ENCODE results near the gene GPR153.

GPR153 gene

DNA sequence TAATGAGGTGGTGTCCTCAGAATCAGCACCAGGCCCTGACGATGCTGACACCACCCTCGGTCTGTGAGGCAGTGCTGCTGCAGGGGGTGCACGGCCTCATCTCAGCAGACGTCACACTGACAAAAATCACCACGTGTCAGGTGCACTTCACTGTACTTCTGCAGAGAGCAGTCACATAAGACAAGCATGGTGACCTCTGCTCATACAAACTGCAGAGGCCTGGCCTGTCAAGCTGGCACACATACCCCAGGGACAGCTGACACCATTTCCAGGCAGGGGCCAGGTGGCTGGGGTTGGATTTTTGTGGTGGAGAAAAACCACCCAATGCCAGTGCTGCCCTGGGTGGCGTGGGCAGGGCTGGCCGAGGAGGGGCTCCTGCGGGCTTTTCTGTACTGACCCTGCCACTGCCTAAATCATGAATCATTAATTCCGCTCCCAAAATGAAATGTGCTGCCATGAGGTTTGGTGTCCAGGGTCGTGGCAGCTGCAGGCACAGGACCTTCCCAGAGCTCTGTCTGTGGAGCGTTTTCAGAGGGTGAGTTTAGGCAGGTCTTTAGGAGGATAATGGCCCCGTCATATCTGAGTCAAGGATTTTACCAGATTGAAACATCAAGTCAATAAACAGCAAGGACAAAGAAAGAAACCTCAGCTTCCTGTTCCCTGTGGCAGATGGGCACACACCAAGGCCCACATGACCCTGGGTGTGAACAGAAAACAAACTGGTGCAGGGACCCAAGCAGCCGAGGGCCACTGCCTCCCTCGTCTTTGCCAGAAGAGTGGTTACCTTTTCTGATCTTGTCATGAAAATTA is 33.4 kb upstream of the GPR153 start:
- TF ChIP-seq, protein P1, sequence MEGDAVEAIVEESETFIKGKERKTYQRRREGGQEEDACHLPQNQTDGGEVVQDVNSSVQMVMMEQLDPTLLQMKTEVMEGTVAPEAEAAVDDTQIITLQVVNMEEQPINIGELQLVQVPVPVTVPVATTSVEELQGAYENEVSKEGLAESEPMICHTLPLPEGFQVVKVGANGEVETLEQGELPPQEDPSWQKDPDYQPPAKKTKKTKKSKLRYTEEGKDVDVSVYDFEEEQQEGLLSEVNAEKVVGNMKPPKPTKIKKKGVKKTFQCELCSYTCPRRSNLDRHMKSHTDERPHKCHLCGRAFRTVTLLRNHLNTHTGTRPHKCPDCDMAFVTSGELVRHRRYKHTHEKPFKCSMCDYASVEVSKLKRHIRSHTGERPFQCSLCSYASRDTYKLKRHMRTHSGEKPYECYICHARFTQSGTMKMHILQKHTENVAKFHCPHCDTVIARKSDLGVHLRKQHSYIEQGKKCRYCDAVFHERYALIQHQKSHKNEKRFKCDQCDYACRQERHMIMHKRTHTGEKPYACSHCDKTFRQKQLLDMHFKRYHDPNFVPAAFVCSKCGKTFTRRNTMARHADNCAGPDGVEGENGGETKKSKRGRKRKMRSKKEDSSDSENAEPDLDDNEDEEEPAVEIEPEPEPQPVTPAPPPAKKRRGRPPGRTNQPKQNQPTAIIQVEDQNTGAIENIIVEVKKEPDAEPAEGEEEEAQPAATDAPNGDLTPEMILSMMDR (IDR thresholded peaks at IDR 0.05) = no peak

DNA sequence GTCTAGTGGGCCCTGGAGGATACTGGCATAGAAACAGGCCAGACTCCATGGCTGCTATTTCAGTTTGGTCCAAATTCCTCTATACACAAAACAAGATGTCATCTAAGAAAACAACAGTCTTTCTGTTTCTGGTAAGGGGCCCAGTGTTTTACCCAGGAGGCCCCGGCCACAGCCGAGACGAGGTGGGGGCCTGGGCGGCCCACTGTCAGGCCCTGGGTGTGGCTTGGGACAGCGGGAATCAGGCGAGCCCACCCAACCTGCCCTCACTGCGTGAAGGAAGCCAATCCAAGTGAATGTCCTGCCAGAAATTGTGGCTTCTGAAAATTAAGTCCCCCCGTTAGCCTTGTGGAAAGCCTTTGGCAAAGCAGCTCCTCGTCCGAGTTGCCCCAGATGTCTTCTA is 31.2 kb upstream of the GPR153 start:
- TF ChIP-seq, protein P1 (IDR thresholded peaks at IDR 0.05) = no peak

DNA sequence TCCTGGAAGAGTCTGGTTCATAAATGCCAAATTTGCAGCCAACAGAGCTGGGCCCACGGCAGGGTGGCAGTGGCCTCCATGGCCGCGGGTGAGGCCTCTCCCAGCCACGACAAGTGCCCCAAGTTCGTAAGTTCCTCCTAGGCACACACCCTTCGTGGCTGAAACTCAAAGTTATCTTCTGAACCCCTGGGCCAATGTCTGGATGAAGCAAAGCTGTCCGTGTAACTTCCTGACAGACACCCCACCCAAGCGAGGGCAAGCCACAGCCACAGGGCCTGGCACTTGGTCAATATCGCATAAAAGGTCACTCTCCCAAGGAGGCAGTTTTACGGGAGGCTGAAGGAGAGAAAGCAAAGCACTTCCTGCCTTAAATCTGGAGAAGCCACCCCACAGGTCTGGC is 27.8 kb upstream of the GPR153 start:
- TF ChIP-seq, protein P1 (IDR thresholded peaks at IDR 0.05) = no peak

DNA sequence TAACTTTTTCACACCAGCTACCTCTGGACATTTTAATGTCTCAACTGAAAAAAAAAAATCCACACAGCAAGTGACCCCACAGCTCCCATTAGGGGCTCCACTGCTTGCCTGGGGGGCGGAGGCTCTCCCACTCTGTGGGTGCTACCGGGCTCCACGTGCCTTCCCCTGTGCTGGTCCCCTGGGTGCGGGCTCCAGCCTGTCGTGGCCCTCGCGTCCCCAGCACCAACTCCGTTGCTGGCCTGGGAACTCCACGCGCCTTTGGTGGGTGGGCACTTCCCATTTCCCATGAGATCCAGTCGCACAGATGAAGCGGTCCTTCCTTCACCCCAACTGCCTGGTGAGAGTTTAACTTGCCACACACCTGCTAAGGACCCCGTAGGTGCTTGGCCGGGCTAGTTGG is 27.1 kb upstream of the GPR153 start:
- TF ChIP-seq, protein P1 (IDR thresholded peaks at IDR 0.05) = no peak

DNA sequence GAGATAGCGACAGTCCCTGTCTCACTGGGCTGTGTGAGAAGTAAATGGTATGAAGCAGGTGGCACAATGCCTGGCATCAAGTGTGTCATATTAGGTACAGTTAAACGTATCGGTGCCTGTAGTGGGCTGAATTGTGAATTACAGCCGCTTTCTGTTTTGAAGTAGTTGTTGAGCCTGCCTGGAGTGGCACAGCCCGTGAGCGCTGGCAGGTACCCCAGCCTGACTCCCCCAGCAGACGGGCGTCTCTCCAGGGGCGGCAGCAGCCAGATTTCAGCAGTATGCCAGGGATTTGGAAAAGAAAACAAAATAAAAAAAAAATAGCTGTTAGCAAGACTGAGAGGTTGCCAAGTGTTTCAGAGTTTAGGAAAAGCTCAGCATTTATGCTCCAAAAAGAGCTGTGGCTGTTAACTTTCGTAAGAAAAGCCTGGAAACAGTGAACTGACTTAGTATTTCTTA is 26.6 kb upstream of the GPR153 start:
- TF ChIP-seq, protein P1 (IDR thresholded peaks at IDR 0.05) = no peak

DNA sequence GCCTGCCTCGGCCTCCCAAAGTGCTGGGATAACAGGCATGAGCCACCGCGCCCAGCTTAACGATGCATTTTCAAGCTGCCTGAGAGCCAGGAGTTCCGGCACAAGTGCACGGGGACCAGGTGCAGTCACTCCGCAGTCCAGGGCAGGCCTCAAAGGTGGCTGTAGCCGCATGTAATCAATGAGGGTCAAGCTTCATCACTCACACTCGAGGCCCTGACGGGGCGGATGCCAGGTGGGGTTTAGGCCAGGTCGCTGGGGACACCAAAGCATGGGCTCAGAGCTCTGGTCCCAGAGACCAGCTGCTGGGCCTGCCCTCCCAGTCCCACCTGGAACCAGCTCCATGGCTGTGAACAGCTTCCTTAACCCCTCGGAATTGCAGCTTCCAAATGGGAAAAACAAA is 26.1 kb upstream of the GPR153 start:
- TF ChIP-seq, protein P1 (IDR thresholded peaks at IDR 0.05) = no peak

DNA sequence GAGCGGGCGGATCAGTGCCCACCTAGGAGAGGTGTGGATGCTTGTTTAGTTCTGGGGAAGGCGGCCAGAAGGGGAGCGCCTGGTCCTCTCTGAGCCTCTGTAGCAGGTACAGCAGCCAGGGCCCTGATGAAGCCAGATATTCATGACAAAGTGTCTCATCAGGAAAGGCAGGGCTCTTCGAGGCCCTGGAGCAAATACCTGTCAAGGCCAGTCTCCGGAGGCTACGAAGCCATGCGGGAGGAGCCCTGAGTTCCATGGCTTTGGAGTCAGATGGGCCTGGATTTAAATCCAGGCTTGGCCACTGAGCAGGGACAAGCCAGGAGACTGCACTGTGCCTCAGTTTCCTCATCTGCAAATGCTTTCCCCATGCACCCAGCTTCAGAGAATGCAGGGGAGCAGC is 25.4 kb upstream of the GPR153 start:
- TF ChIP-seq, protein P1 (IDR thresholded peaks at IDR 0.05) = no peak

All from LNCAP (cell line).